GM23248 (cell line): ENCODE results near the gene PFKFB4. TPM values are rescaled to one million over a fixed set of nuclear protein-coding genes. Genes with fewer than 3 reads are reported as not detected.
"Not testable (repeated sequence)": the region's sequence is repeated elsewhere in the genome, so short reads cannot be mapped to it uniquely, and the experiment has no call there.

Experiments used
- DNase-seq: peaks from one replicate; pipeline ENCODE4 v3.0.0-alpha.2; 2015
- H2AFZ ChIP-seq: fragments of 200-600 bp; sonication (generic); 2 replicates; pipeline ENCODE4 v1.6.1; 2016; ENCODE audit warnings: antibody characterized with exemption
- H3F3A ChIP-seq: fragments of 200-600 bp; sonication (generic); 2 replicates; pipeline ENCODE4 v1.6.1; 2016; ENCODE audit warnings: mild to moderate bottlenecking, antibody characterized with exemption, mixed run types; ENCODE audit not compliant: insufficient read depth
- H3K27ac ChIP-seq: fragments of 200-600 bp; sonication (generic); 2 replicates; pipeline ENCODE4 v1.5.1; 2016; ENCODE audit warnings: mild to moderate bottlenecking
- H3K27me3 ChIP-seq: fragments of 200-600 bp; sonication (generic); replicated peaks from 2 replicates; pipeline ENCODE4 v1.6.1; 2016; ENCODE audit warnings: mild to moderate bottlenecking; ENCODE audit not compliant: insufficient read depth
- H3K36me3 ChIP-seq: fragments of 200-600 bp; sonication (generic); 2 replicates; pipeline ENCODE4 v1.6.1; 2016; ENCODE audit warnings: low read depth, mild to moderate bottlenecking
- H3K4me1 ChIP-seq: fragments of 200-600 bp; sonication (generic); 2 replicates; pipeline ENCODE4 v1.6.1; 2016; ENCODE audit warnings: mild to moderate bottlenecking; ENCODE audit not compliant: insufficient read depth
- H3K4me2 ChIP-seq: fragments of 200-600 bp; sonication (generic); one replicate; pipeline ENCODE4 v1.6.1; 2016; ENCODE audit warnings: mild to moderate bottlenecking; ENCODE audit not compliant: unreplicated experiment
- H3K4me3 ChIP-seq: fragments of 200-600 bp; sonication (generic); 2 replicates; pipeline ENCODE4 v1.5.1; 2016; ENCODE audit warnings: mild to moderate bottlenecking
- H3K79me2 ChIP-seq: fragments of 200-600 bp; sonication (generic); 2 replicates; pipeline ENCODE4 v1.6.1; 2016; ENCODE audit warnings: mild to moderate bottlenecking; ENCODE audit not compliant: insufficient read depth
- H3K9ac ChIP-seq: fragments of 200-600 bp; sonication (generic); 2 replicates; pipeline ENCODE4 v1.6.1; 2016; ENCODE audit warnings: mild to moderate bottlenecking
- H3K9me2 ChIP-seq: fragments of 200-600 bp; sonication (generic); 2 replicates; pipeline ENCODE4 v1.6.1; 2016; ENCODE audit warnings: mixed run types, mild to moderate bottlenecking, moderate library complexity; ENCODE audit not compliant: insufficient read depth
- H3K9me3 ChIP-seq: fragments of 200-600 bp; sonication (generic); one replicate; pipeline ENCODE4 v1.6.1; 2017; ENCODE audit warnings: low read depth
- H4K20me1 ChIP-seq: fragments of 200-600 bp; sonication (generic); 2 replicates; pipeline ENCODE4 v1.6.0; 2016; ENCODE audit not compliant: insufficient read depth
- EZH2 ChIP-seq: fragments of 200-600 bp; sonication (generic); IDR thresholded peaks from 2 replicates; pipeline ENCODE4 v1.6.1; 2018; ENCODE audit warnings: antibody characterized with exemption, mild to moderate bottlenecking; ENCODE audit not compliant: insufficient read depth, poor library complexity, severe bottlenecking
- EZH2phosphoT487 ChIP-seq: fragments of 200-600 bp; sonication (generic); IDR thresholded peaks from 2 replicates; pipeline ENCODE4 v1.6.1; 2018; ENCODE audit warnings: antibody characterized with exemption, moderate library complexity, mild to moderate bottlenecking, low read depth; ENCODE audit not compliant: insufficient read depth
- WGBS, 2 experiments: methylation state at CpG; one replicate each; pipeline ENCODE4 v1.1.6; 2015 to 2017; ENCODE audit warnings: low lambda C conversion rate in 2 of 2, low coverage in 1 of 2; ENCODE audit errors: missing lambda C conversion rate in 2 of 2; 5-methylcytosine and 5-hydroxymethylcytosine counted together
- in situ Hi-C: fragments of 300-500 bp; cut with MboI; formaldehyde crosslinking; loops from 2 replicates; pipeline ENCODE4 v1.15.0; 2020
- polyA plus RNA-seq: library from polyadenylated mRNA; unstranded; fragments of >200 nt; fragmentation: Nextera tagmentation; extraction: Ambion mirVana; gene quantifications from 2 replicates; pipeline ENCODE4 v1.2.1, GENCODE V29; 2016
- total RNA-seq: library from RNA; depleted of rRNA; stranded (reverse); fragments of >200 nt; shearing (Covaris generic); gene quantifications from 2 replicates; pipeline ENCODE4 v1.2.3, GENCODE V29; 2014

The PFKFB4 gene
- total and polyA plus RNA-seq, 2 experiments from 2014 or later = 10.1 to 15.3 TPM

- Histone ChIP-seq H4K20me1 (no peaks in the 10 kb centered on the region), H3K27me3 (no peaks in the 10 kb centered on the region)
These were observed 23.6 kb downstream of the PFKFB4 start for GRCh38 chr3:48532977-48533337.

GRCh38 chr3:48532271-48532976 lies 24.2 kb downstream of the PFKFB4 start:
- Histone ChIP-seq H3K4me2 (no peak overlapping the region), H4K20me1 (no peaks in the 10 kb centered on the region), H3K36me3 (peaks cover 15% of the 10 kb centered on the region; the same call in 1 of the 2 replicates), H3K4me1 (no peaks in the 10 kb centered on the region), H3K4me3 (no peak overlapping the region), H3K79me2 (no peaks in the 10 kb centered on the region), H2AFZ (no peak overlapping the region), H3K27ac (no peak overlapping the region), H3K9me3 (no peaks in the 10 kb centered on the region), H3F3A (no peaks in the 10 kb centered on the region), H3K9me2 (no peaks in the 10 kb centered on the region), H3K9ac (no peak overlapping the region), H3K27me3 (no peaks in the 10 kb centered on the region)
- 96 to 97% methylated on average over 6 of the region's 6 CpGs for WGBS, 2 experiments
- no peak for DNase-seq
- TF ChIP-seq EZH2 = no peak
- TF ChIP-seq EZH2phosphoT487 = no peak
- in situ Hi-C loops = no loop called here

More at GRCh38 chr3:48532977-48533337, 23.6 kb downstream of the PFKFB4 start:
- Histone ChIP-seq H3K36me3 (peaks cover 15% of the 10 kb centered on the region; the same call in 1 of the 2 replicates), H3F3A (no peaks in the 10 kb centered on the region), H3K9me3 (no peaks in the 10 kb centered on the region), H3K9me2 (no peaks in the 10 kb centered on the region), H3K4me3 (no peak overlapping the region), H2AFZ (no peak overlapping the region), H3K9ac (no peak overlapping the region), H3K79me2 (no peaks in the 10 kb centered on the region), H3K27ac (no peak overlapping the region), H3K4me2 (no peak overlapping the region), H3K4me1 (no peaks in the 10 kb centered on the region)
- in situ Hi-C loops = no loop called here
- no peak for TF ChIP-seq EZH2
- no peak for DNase-seq
- WGBS, 2 experiments = 86 to 97% methylated on average over 2 of the region's 2 CpGs

- H3F3A ChIP-seq, H3K4me3 ChIP-seq, H3K4me2 ChIP-seq, H3K4me1 ChIP-seq, H2AFZ ChIP-seq, in situ Hi-C loops, H3K27ac ChIP-seq, H3K79me2 ChIP-seq, H3K27me3 ChIP-seq, H3K9ac ChIP-seq, H4K20me1 ChIP-seq, DNase-seq, H3K9me2 ChIP-seq, H3K9me3 ChIP-seq: not testable (repeated sequence)
- peaks cover 15% of the 10 kb centered on the region; the same call in 1 of the 2 replicates for H3K36me3 ChIP-seq
- WGBS, 2 experiments = 94 to 98% methylated on average over 4 of the region's 4 CpGs
These were observed 25.9 kb downstream of the PFKFB4 start for GRCh38 chr3:48530701-48531100.

- Histone ChIP-seq H3K36me3 (peaks cover 9% of the 10 kb centered on the region; the same call in 1 of the 2 replicates), H3F3A (no peaks in the 10 kb centered on the region), H3K4me2 (no peak overlapping the region), H3K9me3 (no peaks in the 10 kb centered on the region), H3K9me2 (no peaks in the 10 kb centered on the region), H3K27ac (no peak overlapping the region), H3K4me1 (no peaks in the 10 kb centered on the region), H3K4me3 (no peak overlapping the region), H3K9ac (no peak overlapping the region), H3K79me2 (no peaks in the 10 kb centered on the region), H2AFZ (no peak overlapping the region), H3K27me3 (no peaks in the 10 kb centered on the region), H4K20me1 (no peaks in the 10 kb centered on the region)
- in situ Hi-C loops = no loop called here
- WGBS, 2 experiments = 74 to 75% methylated on average over 3 of the region's 3 CpGs
- no peak for DNase-seq
- TF ChIP-seq EZH2phosphoT487 (no peak), EZH2 (no peak)
These were observed 27.8 kb downstream of the PFKFB4 start for GRCh38 chr3:48528754-48529153.

GRCh38 chr3:48528048-48528447 lies 28.6 kb downstream of the PFKFB4 start:
- Histone ChIP-seq H2AFZ (no peak overlapping the region), H3K4me2 (no peak overlapping the region), H3K9me3 (no peaks in the 10 kb centered on the region), H3F3A (no peaks in the 10 kb centered on the region), H3K9me2 (no peaks in the 10 kb centered on the region), H4K20me1 (no peaks in the 10 kb centered on the region), H3K4me3 (no peak overlapping the region), H3K27ac (no peak overlapping the region), H3K9ac (no peak overlapping the region), H3K36me3 (peaks cover 9% of the 10 kb centered on the region; the same call in 1 of the 2 replicates), H3K4me1 (no peaks in the 10 kb centered on the region), H3K79me2 (no peaks in the 10 kb centered on the region), H3K27me3 (no peaks in the 10 kb centered on the region)
- in situ Hi-C loops = no loop called here
- DNase-seq = no peak
- WGBS, 2 experiments = 96% methylated on average over 9 of the region's 9 CpGs
- TF ChIP-seq EZH2 (no peak), EZH2phosphoT487 (no peak)
